Spinal cord (tissue), 10 donors: ENCODE data around the gene MVK. TPM values are rescaled to one million over a fixed set of nuclear protein-coding genes. Genes with fewer than 3 reads are reported as not detected.

ENCODE experiments used
- DNase-seq, 6 donors: peaks; one replicate each; pipeline versions ENCODE4 v3.0.0 to v3.0.0-alpha.2; 2013 to 2015; ENCODE audit warnings: low spot score in 6 of 6, low read depth in 4 of 6
- H3K27ac ChIP-seq: one replicate; pipeline ENCODE4 v1.5.1; 2013; ENCODE audit warnings: low read depth, low read length, control low read depth
- H3K27me3 ChIP-seq: one replicate; pipeline ENCODE4 v1.6.1; 2013; ENCODE audit warnings: low read length; ENCODE audit not compliant: control insufficient read depth, insufficient read depth
- H3K36me3 ChIP-seq: one replicate; pipeline ENCODE4 v1.6.1; 2013; ENCODE audit warnings: low read length; ENCODE audit not compliant: control insufficient read depth, insufficient read depth
- H3K4me1 ChIP-seq: one replicate; pipeline ENCODE4 v1.6.1; 2013; ENCODE audit warnings: low read length; ENCODE audit not compliant: control insufficient read depth, insufficient read depth
- H3K4me3 ChIP-seq: one replicate; pipeline ENCODE4 v1.5.1; 2013; ENCODE audit warnings: low read depth, low read length, control low read depth
- H3K9me3 ChIP-seq: one replicate; pipeline ENCODE4 v1.6.1; 2013; ENCODE audit warnings: low read length; ENCODE audit not compliant: control insufficient read depth, insufficient read depth
- WGBS: methylation state at CpG from one replicate; pipeline ENCODE4 v1.1.5; 2013; ENCODE audit warnings: missing lambda C conversion rate; ENCODE audit not compliant: insufficient coverage; 5-methylcytosine and 5-hydroxymethylcytosine counted together
- polyA plus RNA-seq, 2 donors: library from polyadenylated mRNA; unstranded; fragments of 120-200 nt; gene quantifications; one replicate each; pipeline ENCODE4 v1.2.1, GENCODE V29; 2013; ENCODE audit not compliant: insufficient read length in 2 of 2
- total RNA-seq, 2 donors: library from RNA; depleted of rRNA in 1 of 2; stranded (reverse); fragments of 120-200 nt in 1 of 2; fragments of >200 nt in 1 of 2; gene quantifications; one replicate each; pipeline versions ENCODE4 v1.2.3 to v1.2.4, GENCODE V29; 2013 to 2014
- donor health status: healthy.

The MVK gene
- total and polyA plus RNA-seq, 4 donors: 19.4 to 35.8 (median 25.6) TPM

DNA sequence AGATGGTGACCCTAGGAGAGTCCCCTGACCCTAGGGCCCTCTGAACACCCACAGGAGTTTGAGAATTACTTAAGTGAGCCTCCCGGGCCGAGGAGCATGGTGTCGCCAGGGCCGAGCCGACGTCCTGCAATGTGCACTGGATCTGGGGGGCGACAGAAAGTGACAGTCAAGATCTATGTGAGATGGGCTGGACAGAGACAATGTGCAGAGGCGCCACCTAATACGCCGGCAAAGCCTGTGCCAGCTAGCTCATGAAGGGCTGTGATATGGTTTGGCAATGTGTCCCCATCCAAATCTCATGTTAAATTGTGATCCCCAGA, 11.9 kb upstream of the MVK start:
- Histone ChIP-seq H3K27ac (no peak overlapping the region), H3K4me3 (no peak overlapping the region), H3K36me3 (peaks cover 87% of the 10 kb centered on the region), H3K9me3 (no peaks in the 10 kb centered on the region), H3K4me1 (peaks cover 9% of the 10 kb centered on the region), H3K27me3 (no peaks in the 10 kb centered on the region)
- no peak for DNase-seq
- WGBS: 93% methylated on average over 8 of the region's 10 CpGs

DNA sequence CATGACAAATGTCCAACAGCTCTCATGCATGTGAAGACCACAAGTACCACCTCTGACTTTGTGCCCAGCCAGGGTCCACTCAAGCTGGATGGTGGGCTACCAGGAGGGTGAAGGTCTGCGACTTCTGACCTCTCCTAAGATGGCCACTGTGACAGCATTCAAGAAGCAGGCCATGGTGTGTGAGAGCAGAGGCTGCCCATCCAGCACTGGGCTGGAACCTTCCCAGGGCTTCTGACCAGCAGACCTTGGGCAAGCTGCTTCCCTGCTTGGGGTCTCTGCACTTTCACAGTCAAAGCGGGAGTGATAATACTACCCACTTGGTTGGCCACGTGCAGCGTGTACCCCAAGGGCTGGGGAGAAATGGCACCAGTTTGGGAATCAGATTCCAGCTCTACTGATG, 10.7 kb upstream of the MVK start:
- peaks cover 7% of the 10 kb centered on the region for H3K4me1 ChIP-seq
- peaks cover 93% of the 10 kb centered on the region for H3K36me3 ChIP-seq
- no peaks in the 10 kb centered on the region for H3K9me3 ChIP-seq
- H3K4me3 ChIP-seq: no peak overlapping the region
- no peak for DNase-seq
- no peak overlapping the region for H3K27ac ChIP-seq
- 100% methylated on average over 4 of the region's 4 CpGs for WGBS
- H3K27me3 ChIP-seq: no peaks in the 10 kb centered on the region

DNA sequence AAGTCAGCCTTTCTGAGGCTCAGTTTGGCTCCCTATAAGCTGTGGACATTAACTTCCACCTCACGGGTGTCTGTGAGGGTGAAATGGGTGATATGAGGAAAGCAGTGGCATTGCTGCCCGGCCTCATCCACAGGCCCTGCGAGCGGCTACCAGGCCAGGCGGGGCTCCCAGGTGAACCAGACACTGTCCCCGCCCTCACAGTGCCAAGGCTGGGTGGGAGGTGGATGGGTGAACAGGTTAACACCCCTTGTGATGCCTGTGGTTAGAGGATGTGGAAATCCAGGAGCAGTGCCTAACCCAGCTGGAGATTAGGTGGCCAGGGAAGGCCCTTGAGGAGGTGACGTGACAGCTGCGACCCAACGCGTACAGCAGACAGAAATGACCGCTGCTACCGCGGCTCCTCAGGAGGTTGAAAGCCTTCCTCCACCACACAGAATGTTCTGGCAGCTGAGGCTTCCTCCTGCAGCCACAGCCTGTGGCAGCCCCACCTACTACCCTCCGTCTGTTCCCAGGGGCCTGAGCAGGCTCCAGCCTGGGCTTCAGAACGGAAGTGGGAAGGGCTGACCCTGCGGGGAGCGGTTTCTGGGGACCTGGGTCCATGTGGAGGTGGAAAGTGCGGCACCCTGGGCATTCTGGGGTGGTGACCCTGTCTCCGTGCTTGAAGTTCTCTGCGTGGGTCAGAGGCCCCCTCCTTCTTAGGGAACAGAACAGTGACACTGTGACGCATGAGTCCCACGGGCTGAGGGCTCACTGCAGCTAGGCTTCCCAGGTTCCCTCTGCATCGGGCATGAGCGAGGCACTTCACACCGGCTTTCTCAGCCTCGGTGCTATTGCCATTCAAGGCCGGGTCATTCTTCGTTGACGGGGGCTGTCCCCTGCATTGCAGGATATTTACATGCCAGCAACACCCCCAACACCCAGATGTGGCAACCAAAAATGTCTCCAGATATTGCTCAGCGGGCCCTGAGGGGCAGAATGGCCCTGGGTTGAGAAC, 10.0 kb upstream of the MVK start:
- Histone ChIP-seq H3K27ac (no peak overlapping the region), H3K36me3 (peaks cover 93% of the 10 kb centered on the region), H3K4me3 (no peak overlapping the region), H3K4me1 (peaks cover 7% of the 10 kb centered on the region), H3K9me3 (no peaks in the 10 kb centered on the region), H3K27me3 (no peaks in the 10 kb centered on the region)
- DNase-seq: no peak
- 83% methylated on average over 20 of the region's 30 CpGs for WGBS

DNA sequence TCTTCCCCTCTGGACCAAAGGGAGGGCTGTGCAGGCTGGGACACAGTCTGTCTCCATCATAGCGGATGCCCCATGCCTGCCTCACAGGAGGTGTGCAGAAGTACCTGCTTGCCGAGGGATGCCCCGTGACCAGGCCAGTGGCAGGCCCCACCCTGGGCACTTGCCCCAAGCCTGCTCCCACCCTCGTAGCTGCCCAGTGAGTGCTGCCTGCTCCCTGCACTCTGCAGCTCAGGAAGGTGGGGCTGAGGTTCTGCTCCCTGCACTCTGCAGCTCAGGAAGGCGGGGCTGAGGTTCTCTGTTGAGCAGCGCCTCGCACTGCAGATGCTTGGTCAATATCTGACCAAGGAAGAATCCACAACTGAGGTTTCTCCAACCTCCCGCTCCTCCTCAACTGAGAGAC, 7.2 kb upstream of the MVK start:
- no peaks in the 10 kb centered on the region for H3K4me1 ChIP-seq
- no peaks in the 10 kb centered on the region for H3K27me3 ChIP-seq
- no peaks in the 10 kb centered on the region for H3K9me3 ChIP-seq
- no peak overlapping the region for H3K27ac ChIP-seq
- peaks cover 84% of the 10 kb centered on the region for H3K36me3 ChIP-seq
- no peak for DNase-seq
- no peak overlapping the region for H3K4me3 ChIP-seq
- 91% methylated on average over 8 of the region's 8 CpGs for WGBS

DNA sequence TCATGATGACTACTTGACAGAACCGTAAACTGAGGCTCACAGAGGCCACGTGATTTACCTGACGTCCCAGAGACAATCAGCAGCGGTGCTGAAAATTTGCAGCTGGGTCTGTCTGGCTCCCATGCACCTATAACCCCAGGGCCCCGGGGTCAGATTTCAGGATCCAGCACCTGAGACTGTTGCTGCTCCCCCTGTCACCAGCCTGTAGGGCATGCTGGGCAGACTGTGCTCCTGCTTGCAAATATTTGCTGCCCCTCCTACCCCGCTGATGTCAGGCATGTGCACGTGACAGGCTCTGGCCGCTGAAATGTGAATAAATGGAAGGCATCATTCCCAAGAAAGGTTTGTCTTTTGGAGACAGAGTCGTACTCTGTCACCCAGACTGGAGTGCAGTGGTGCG, 6.3 kb upstream of the MVK start:
- Histone ChIP-seq H3K4me3 (no peak overlapping the region), H3K4me1 (no peaks in the 10 kb centered on the region), H3K27me3 (no peaks in the 10 kb centered on the region), H3K36me3 (peaks cover 77% of the 10 kb centered on the region), H3K27ac (no peak overlapping the region), H3K9me3 (no peaks in the 10 kb centered on the region)
- WGBS: 92% methylated on average over 10 of the region's 10 CpGs
- DNase-seq: no peak

DNA sequence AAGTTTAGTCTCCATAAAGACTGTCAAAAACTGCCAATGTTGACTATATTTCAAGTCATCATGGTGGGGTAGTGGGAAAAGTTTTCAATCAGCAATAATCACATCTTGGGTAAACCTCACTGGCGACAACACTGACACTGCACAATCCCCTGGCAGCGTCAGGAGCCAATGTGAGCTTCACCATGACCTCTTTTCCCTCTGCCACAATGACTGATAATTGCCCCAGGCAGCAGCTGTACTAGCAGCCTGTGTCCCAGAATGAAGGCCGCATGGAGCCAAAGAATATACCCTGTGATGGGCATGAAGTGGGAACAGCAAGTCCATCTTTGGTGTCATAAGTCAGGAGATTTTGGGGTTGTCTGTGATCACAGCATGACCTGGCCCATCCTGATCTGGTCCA, 5.6 kb upstream of the MVK start:
- H3K4me1 ChIP-seq: peaks cover 2% of the 10 kb centered on the region
- H3K27me3 ChIP-seq: no peaks in the 10 kb centered on the region
- H3K4me3 ChIP-seq: no peak overlapping the region
- DNase-seq: no peak
- no peaks in the 10 kb centered on the region for H3K9me3 ChIP-seq
- no peak overlapping the region for H3K27ac ChIP-seq
- peaks cover 71% of the 10 kb centered on the region for H3K36me3 ChIP-seq
- no CpG with 5 or more reads among the region's 3 CpGs for WGBS

DNA sequence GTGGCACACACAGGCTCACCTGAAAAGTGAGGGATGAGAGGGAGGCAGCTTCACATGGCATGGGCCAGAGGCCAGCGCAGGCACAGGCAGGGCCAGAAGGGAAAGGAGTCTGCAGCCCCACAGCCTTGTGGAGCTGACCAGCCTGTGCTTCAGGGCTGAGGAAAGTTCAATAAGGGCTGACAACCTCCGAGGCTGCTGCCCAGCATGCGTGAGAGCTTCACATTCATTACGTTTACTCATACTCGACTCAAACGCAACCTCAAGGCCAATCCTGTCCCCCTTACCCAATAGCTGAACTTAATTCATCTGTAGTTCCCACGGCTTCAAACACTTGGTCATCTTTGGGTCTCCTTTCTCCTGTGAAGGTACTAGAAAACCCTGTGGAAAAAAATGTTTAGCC, 5.1 kb upstream of the MVK start:
- 86% methylated on average over 6 of the region's 7 CpGs for WGBS
- no peak for DNase-seq
- H3K36me3 ChIP-seq: peaks cover 66% of the 10 kb centered on the region
- peaks cover 5% of the 10 kb centered on the region for H3K4me1 ChIP-seq
- no peaks in the 10 kb centered on the region for H3K27me3 ChIP-seq
- no peak overlapping the region for H3K4me3 ChIP-seq
- no peak overlapping the region for H3K27ac ChIP-seq
- no peaks in the 10 kb centered on the region for H3K9me3 ChIP-seq

DNA sequence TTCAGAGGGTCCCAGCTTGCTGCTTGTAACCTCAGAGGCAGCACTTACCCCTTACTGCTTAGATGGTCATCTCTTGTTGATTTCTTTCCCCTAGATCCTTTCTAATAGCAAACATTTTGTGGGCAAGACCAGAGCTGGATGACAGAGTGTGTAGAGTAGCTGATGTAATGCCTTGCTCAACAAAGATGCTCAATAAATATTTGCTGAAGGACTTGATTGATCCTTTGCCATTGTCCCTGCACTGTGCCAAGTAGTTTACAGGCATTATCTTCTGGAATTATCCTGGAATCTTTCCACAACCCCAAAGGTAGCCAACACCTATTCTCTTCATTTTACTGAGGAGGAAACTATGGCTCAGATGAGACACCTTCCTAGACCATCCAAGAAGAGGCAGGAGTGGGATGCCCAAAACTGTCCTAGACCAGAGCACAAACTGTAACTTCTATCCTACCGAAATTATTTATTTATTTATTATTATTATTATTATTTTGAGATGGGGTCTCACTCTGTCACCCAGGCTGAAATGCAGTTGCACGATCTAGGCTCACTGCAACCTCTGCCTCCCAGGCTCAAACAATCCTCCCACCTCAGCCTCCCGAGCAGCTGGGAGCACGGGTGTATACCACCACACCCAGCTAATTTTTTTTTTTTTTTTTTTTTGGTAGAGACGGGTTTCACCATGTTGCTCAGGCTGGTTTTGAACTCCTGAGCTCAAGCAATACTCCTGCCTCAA, 1.7 kb upstream of the MVK start:
- no peak overlapping the region for H3K4me3 ChIP-seq
- 80% methylated on average over 1 of the region's 5 CpGs for WGBS

DNA sequence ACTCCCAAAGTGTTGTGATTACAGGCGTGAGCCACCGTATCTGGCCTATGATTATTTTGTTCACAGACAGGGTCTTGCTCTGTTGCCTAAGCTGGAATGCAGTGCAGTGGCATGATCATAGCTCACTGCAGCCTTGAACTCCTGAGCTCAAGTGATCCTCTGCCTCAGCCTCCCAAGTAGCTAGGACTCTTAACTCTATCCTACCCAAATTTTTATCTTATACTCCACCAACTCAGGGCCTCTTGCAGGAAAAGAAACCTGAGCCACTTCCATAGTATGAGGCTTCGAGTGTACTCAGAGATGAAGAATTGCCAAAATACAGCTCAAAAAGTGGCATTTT, 1.1 kb upstream of the MVK start:
- peaks cover 5% of the 10 kb centered on the region for H3K4me1 ChIP-seq
- no peaks in the 10 kb centered on the region for H3K27me3 ChIP-seq
- DNase-seq: no peak
- H3K9me3 ChIP-seq: no peaks in the 10 kb centered on the region
- H3K4me3 ChIP-seq: peak overlapping the region; percentile 93
- H3K27ac ChIP-seq: no peak overlapping the region
- WGBS: 100% methylated on average over 2 of the region's 3 CpGs
- peaks cover 39% of the 10 kb centered on the region for H3K36me3 ChIP-seq

More for the DNA sequence above, 1.7 kb upstream of the MVK start:
- H3K36me3 ChIP-seq: peaks cover 41% of the 10 kb centered on the region
- no peak overlapping the region for H3K27ac ChIP-seq
- H3K27me3 ChIP-seq: no peaks in the 10 kb centered on the region
- DNase-seq: no peak
- peaks cover 5% of the 10 kb centered on the region for H3K4me1 ChIP-seq
- no peaks in the 10 kb centered on the region for H3K9me3 ChIP-seq

DNA sequence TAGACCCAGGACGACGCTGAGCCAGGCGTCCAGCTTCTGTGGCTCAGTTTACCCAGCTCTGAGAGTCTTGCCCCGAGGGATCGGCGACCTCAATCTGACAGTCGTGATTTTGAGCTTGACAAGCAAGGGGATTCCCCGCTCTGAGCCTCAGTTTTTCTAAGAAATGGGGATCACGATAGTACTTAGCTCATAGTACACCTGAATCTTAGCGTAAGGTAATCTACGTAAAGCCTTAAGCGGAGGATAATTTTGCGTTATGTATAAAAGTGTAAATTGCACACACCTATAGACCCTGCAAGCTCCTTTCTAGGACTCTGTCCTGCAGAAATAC, 285 bp downstream of the MVK start:
- Histone ChIP-seq H3K4me1 (peaks cover 5% of the 10 kb centered on the region), H3K4me3 (peak overlapping the region; percentile 93), H3K27ac (no peak overlapping the region), H3K9me3 (no peaks in the 10 kb centered on the region), H3K27me3 (no peaks in the 10 kb centered on the region), H3K36me3 (peaks cover 32% of the 10 kb centered on the region)
- DNase-seq: no peak
- WGBS: 0% methylated on average over 8 of the region's 13 CpGs
